ENCODE results near the gene KRTAP10-5.
"Not testable (repeated sequence)": the region's sequence is repeated elsewhere in the genome, so short reads cannot be mapped to it uniquely, and the experiment has no call there.

- TF ChIP-seq ETS2 (tag; IDR thresholded peaks at IDR 0.05; ENCODE audit: borderline replicate concordance, poor library complexity, severe bottlenecking); NR3C1 (CRISPR knock-in tag; IDR thresholded peaks at IDR 0.05); EZH2 (IDR thresholded peaks at IDR 0.05; ENCODE audit: borderline replicate concordance, low read depth, low read length); MLX (CRISPR knock-in tag; conservative IDR thresholded peaks at IDR 0.05); PRPF4 (IDR thresholded peaks at IDR 0.05; ENCODE audit: insufficient read depth, low read depth, low read length, poor library complexity, severe bottlenecking); U2AF1 (optimal IDR thresholded peaks at IDR 0.05; ENCODE audit: low read depth, low read length); JUND (IDR thresholded peaks at IDR 0.05; ENCODE audit: borderline replicate concordance, low read depth, low read length); JUND (tag; IDR thresholded peaks at IDR 0.05; ENCODE audit: borderline replicate concordance, low read depth, low read length); FOXJ3 (CRISPR knock-in tag; IDR thresholded peaks at IDR 0.05): not testable (repeated sequence)
- TF ChIP-seq, protein P1, sequence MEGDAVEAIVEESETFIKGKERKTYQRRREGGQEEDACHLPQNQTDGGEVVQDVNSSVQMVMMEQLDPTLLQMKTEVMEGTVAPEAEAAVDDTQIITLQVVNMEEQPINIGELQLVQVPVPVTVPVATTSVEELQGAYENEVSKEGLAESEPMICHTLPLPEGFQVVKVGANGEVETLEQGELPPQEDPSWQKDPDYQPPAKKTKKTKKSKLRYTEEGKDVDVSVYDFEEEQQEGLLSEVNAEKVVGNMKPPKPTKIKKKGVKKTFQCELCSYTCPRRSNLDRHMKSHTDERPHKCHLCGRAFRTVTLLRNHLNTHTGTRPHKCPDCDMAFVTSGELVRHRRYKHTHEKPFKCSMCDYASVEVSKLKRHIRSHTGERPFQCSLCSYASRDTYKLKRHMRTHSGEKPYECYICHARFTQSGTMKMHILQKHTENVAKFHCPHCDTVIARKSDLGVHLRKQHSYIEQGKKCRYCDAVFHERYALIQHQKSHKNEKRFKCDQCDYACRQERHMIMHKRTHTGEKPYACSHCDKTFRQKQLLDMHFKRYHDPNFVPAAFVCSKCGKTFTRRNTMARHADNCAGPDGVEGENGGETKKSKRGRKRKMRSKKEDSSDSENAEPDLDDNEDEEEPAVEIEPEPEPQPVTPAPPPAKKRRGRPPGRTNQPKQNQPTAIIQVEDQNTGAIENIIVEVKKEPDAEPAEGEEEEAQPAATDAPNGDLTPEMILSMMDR (IDR thresholded peaks at IDR 0.05 in 2 of 3, conservative IDR thresholded peaks at IDR 0.05 in 1 of 3; ENCODE audit: insufficient read depth in 2 of 3, low read depth in 1 of 3, low read length in 3 of 3) = not testable (repeated sequence)
- TF ChIP-seq, protein P2, sequence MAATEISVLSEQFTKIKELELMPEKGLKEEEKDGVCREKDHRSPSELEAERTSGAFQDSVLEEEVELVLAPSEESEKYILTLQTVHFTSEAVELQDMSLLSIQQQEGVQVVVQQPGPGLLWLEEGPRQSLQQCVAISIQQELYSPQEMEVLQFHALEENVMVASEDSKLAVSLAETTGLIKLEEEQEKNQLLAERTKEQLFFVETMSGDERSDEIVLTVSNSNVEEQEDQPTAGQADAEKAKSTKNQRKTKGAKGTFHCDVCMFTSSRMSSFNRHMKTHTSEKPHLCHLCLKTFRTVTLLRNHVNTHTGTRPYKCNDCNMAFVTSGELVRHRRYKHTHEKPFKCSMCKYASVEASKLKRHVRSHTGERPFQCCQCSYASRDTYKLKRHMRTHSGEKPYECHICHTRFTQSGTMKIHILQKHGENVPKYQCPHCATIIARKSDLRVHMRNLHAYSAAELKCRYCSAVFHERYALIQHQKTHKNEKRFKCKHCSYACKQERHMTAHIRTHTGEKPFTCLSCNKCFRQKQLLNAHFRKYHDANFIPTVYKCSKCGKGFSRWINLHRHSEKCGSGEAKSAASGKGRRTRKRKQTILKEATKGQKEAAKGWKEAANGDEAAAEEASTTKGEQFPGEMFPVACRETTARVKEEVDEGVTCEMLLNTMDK (IDR thresholded peaks at IDR 0.05; ENCODE audit: borderline replicate concordance, insufficient read depth, low read depth, low read length, poor library complexity, severe bottlenecking) = not testable (repeated sequence)
Observed at GRCh38 chr21:44550285-44550684, 30.1 kb downstream of the KRTAP10-5 start.
